ENCODE data around the gene SPTBN1.

The SPTBN1 gene

DNA sequence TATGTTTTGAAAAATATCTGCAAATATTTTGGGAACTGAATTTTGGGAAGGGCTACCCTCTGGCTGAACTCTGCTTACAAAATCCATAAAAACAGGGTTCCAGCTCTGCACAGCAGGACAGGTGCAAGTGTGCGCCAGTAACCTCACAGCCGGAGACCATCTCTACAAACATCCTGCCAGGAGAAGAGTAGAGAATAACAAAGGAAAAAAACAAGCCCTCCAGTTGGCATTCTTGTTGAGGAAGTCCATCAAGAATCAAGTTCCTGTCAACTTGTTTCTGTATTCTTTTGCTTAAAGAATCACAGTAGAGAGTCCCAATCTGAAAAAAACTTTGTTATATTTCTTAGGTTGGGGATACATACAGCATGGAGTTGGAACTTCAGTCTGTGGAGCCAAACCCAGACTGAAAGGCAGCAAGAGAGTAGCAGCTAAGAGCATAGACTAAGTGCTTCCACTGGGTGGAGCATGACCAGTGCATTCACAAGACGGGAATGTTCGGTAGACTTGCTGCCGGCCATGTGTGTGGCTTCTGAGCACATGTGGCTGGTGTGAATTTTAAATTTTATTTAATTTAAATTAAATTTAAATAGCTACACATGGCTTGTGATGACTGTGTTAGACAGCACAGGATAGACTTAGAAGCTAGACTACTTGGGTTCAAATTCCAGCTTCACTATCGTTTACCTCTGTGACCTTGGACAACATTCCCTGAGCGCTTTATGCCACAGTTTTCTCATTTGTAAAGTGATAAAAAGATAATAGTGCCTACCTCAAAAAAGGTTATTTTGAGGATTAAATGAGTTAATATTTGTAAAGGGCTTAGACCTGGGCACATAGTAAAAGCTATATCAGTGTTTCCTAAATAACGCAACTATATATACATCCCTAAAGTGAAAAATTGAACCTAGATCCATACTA, 41.9 kb downstream of the SPTBN1 start:
- no peak for DNase-seq
- no peak for TF ChIP-seq EZH2 (IDR thresholded peaks at IDR 0.05; ENCODE audit: borderline replicate concordance, low read depth, low read length, severe bottlenecking)
- TF ChIP-seq, protein P1, sequence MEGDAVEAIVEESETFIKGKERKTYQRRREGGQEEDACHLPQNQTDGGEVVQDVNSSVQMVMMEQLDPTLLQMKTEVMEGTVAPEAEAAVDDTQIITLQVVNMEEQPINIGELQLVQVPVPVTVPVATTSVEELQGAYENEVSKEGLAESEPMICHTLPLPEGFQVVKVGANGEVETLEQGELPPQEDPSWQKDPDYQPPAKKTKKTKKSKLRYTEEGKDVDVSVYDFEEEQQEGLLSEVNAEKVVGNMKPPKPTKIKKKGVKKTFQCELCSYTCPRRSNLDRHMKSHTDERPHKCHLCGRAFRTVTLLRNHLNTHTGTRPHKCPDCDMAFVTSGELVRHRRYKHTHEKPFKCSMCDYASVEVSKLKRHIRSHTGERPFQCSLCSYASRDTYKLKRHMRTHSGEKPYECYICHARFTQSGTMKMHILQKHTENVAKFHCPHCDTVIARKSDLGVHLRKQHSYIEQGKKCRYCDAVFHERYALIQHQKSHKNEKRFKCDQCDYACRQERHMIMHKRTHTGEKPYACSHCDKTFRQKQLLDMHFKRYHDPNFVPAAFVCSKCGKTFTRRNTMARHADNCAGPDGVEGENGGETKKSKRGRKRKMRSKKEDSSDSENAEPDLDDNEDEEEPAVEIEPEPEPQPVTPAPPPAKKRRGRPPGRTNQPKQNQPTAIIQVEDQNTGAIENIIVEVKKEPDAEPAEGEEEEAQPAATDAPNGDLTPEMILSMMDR (IDR thresholded peaks at IDR 0.05; ENCODE audit: borderline replicate concordance, extremely low read depth, low read length, poor library complexity, severe bottlenecking), result peak; percentile 22
- no peaks in the 10 kb centered on the region for H3K27me3 ChIP-seq (ENCODE audit: insufficient read depth, low read length, poor library complexity)
- no peak overlapping the region for H3K27ac ChIP-seq (ENCODE audit: low read length)
- H3K4me1 ChIP-seq (ENCODE audit: insufficient read depth, low read length), result peaks cover 7% of the 10 kb centered on the region
- H4K20me1 ChIP-seq (ENCODE audit: insufficient read depth, low read length), result no peaks in the 10 kb centered on the region
- no peaks in the 10 kb centered on the region for H3K36me3 ChIP-seq (ENCODE audit: insufficient read depth, low read length)
- no peak overlapping the region for H3K4me2 ChIP-seq (ENCODE audit: insufficient read depth, low read length)
- H2AFZ ChIP-seq (ENCODE audit: low read depth, low read length), result no peak overlapping the region
- no peaks in the 10 kb centered on the region for H3K79me2 ChIP-seq (ENCODE audit: insufficient read depth, low read length)
- no peak overlapping the region for H3K4me3 ChIP-seq (ENCODE audit: low read depth in 1 of 2, low read length in 2 of 2)
- H3K9me3 ChIP-seq (ENCODE audit: insufficient read depth, low read length, severe bottlenecking), result no peaks in the 10 kb centered on the region
- peak; percentile 60 for ATAC-seq (ENCODE audit: insufficient read depth, low read depth)
- no peak overlapping the region for H3K9ac ChIP-seq (ENCODE audit: low read depth, low read length)

DNA sequence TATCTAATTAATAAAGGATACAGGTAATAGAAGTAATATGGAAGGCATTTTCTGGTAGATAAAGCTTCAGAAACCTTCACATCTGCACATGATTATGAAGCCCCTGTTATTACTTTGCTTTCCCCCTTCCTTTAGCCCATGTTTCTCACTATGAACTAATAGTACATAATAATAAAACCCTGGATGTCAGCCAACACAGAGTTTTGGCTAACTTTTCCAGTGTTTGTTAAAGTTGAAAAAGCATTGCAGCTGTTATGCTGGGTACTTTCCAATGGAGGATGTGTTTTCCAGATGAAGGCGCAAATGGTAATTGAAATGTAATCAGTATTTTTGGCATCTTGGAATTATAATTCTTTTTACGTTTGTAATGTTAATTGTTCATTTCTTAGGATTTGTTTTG, 43.5 kb downstream of the SPTBN1 start:
- Histone ChIP-seq H3K27me3 (ENCODE audit: insufficient read depth, low read length, poor library complexity) (no peaks in the 10 kb centered on the region), H2AFZ (ENCODE audit: low read depth, low read length) (no peak overlapping the region), H3K4me2 (ENCODE audit: insufficient read depth, low read length) (no peak overlapping the region), H3K79me2 (ENCODE audit: insufficient read depth, low read length) (no peaks in the 10 kb centered on the region), H3K9ac (ENCODE audit: low read depth, low read length) (no peak overlapping the region), H3K9me3 (ENCODE audit: insufficient read depth, low read length, severe bottlenecking) (no peaks in the 10 kb centered on the region), H3K4me1 (ENCODE audit: insufficient read depth, low read length) (peaks cover 7% of the 10 kb centered on the region), H3K36me3 (ENCODE audit: insufficient read depth, low read length) (no peaks in the 10 kb centered on the region), H3K4me3 (ENCODE audit: low read depth in 1 of 2, low read length in 2 of 2) (no peak overlapping the region), H4K20me1 (ENCODE audit: insufficient read depth, low read length) (no peaks in the 10 kb centered on the region), H3K27ac (ENCODE audit: low read length) (no peak overlapping the region)
- TF ChIP-seq EZH2 (IDR thresholded peaks at IDR 0.05; ENCODE audit: borderline replicate concordance, low read depth, low read length, severe bottlenecking), result no peak
- TF ChIP-seq, protein P1 (IDR thresholded peaks at IDR 0.05; ENCODE audit: borderline replicate concordance, extremely low read depth, low read length, poor library complexity, severe bottlenecking), result no peak
- ATAC-seq (ENCODE audit: insufficient read depth, low read depth) (no peak), DNase-seq (no peak)

DNA sequence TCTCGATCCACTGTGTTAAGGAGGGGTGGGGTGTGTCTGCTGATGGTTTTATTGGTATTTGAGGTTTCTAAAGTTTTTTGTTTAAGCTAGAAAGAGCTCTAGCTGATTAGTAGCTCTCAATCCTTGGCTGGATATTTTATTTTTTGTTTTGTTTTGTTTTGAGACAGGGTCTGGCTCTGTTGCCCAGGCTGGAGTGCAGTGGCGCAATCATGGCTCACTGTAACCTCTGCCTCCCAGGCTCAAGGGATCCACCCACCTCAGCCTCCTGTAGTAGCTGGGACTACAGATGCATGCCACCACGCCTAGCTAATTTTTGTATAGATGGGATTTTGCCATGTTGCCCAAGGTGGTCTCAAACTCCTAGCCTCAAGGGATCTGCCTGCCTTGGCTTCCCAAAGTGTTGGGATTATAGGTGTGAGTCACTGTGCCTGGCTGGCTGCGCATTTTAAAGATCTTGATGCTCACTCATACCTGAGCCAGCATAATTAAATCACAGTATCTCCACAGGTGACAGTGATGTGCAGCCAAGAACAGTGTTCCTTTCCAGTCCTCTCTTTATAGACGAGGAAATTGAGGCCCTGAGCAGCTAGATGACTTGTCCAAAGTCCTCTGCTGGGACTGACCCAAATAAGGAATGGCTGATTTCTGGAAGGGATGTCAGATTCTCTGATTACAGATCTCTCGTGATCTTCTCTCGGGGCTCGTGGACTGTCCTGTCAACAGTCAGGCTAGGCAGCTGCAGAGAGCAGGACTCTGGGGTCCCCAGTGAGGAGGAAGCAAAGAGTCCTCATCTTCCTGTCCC, 44.5 kb downstream of the SPTBN1 start:
- Histone ChIP-seq H2AFZ (ENCODE audit: low read depth, low read length) (no peak overlapping the region), H3K79me2 (ENCODE audit: insufficient read depth, low read length) (no peaks in the 10 kb centered on the region), H3K27ac (ENCODE audit: low read length) (no peak overlapping the region), H4K20me1 (ENCODE audit: insufficient read depth, low read length) (no peaks in the 10 kb centered on the region), H3K4me2 (ENCODE audit: insufficient read depth, low read length) (no peak overlapping the region), H3K4me1 (ENCODE audit: insufficient read depth, low read length) (peaks cover 7% of the 10 kb centered on the region), H3K36me3 (ENCODE audit: insufficient read depth, low read length) (no peaks in the 10 kb centered on the region), H3K9ac (ENCODE audit: low read depth, low read length) (no peak overlapping the region), H3K4me3 (ENCODE audit: low read depth in 1 of 2, low read length in 2 of 2) (no peak overlapping the region), H3K9me3 (ENCODE audit: insufficient read depth, low read length, severe bottlenecking) (no peaks in the 10 kb centered on the region), H3K27me3 (ENCODE audit: insufficient read depth, low read length, poor library complexity) (no peaks in the 10 kb centered on the region)
- ATAC-seq (ENCODE audit: insufficient read depth, low read depth) (no peak), DNase-seq (no peak)
- TF ChIP-seq EZH2 (IDR thresholded peaks at IDR 0.05; ENCODE audit: borderline replicate concordance, low read depth, low read length, severe bottlenecking), result no peak
- TF ChIP-seq, protein P1 (IDR thresholded peaks at IDR 0.05; ENCODE audit: borderline replicate concordance, extremely low read depth, low read length, poor library complexity, severe bottlenecking), result no peak

Data from DND-41 (cell line).